Esophagus (tissue), 2 donors: ENCODE results near the gene UNC80. TPM values are rescaled to one million over a fixed set of nuclear protein-coding genes. Genes with fewer than 3 reads are reported as not detected.

Source experiments
- H3K27ac ChIP-seq, 2 donors: one replicate each; pipeline ENCODE4 v1.5.1; 2013; ENCODE audit warnings: low read depth in 2 of 2, mild to moderate bottlenecking in 2 of 2, inconsistent platforms in 1 of 2, low read length in 1 of 2, moderate library complexity in 1 of 2
- H3K27me3 ChIP-seq, 2 donors: one replicate each; pipeline ENCODE4 v1.6.1; 2013; ENCODE audit warnings: low read length in 2 of 2, control low read depth in 1 of 2, mild to moderate bottlenecking in 1 of 2; ENCODE audit not compliant: insufficient read depth in 2 of 2, control insufficient read depth in 1 of 2
- H3K36me3 ChIP-seq, 2 donors: one replicate each; pipeline ENCODE4 v1.6.1; 2013; ENCODE audit warnings: low read length in 1 of 2; ENCODE audit not compliant: control insufficient read depth in 2 of 2, insufficient read depth in 2 of 2
- H3K4me1 ChIP-seq, 2 donors: one replicate each; pipeline ENCODE4 v1.6.1; 2013; ENCODE audit warnings: low read length in 1 of 2; ENCODE audit not compliant: control insufficient read depth in 2 of 2, insufficient read depth in 2 of 2
- H3K4me3 ChIP-seq, 2 donors: one replicate each; pipeline ENCODE4 v1.5.1; 2013; ENCODE audit warnings: low read length in 2 of 2, mild to moderate bottlenecking in 2 of 2, low read depth in 1 of 2, moderate library complexity in 1 of 2
- H3K9me3 ChIP-seq, 2 donors: one replicate each; pipeline ENCODE4 v1.6.1; 2013; ENCODE audit warnings: mild to moderate bottlenecking in 2 of 2, low read depth in 1 of 2, low read length in 1 of 2, moderate library complexity in 1 of 2; ENCODE audit not compliant: control insufficient read depth in 2 of 2, insufficient read depth in 1 of 2
- WGBS, 2 donors: extraction: QIAGEN DNeasy Blood & Tissue Kit; methylation state at CpG; one replicate each; pipeline ENCODE4 v1.1.7; 2013; 5-methylcytosine and 5-hydroxymethylcytosine counted together
- polyA plus RNA-seq, 2 donors: library from polyadenylated mRNA; stranded (reverse); fragments of 200-250 nt; gene quantifications; one replicate each; pipeline ENCODE4 v1.2.3, GENCODE V29; 2013
- donor health status: healthy with polysubstance abuse.
- donor health status: Bipolar disorder and iron deficiency.

The UNC80 gene
- polyA plus RNA-seq, 2 donors, result under 0.01 to 0.02 TPM

DNA sequence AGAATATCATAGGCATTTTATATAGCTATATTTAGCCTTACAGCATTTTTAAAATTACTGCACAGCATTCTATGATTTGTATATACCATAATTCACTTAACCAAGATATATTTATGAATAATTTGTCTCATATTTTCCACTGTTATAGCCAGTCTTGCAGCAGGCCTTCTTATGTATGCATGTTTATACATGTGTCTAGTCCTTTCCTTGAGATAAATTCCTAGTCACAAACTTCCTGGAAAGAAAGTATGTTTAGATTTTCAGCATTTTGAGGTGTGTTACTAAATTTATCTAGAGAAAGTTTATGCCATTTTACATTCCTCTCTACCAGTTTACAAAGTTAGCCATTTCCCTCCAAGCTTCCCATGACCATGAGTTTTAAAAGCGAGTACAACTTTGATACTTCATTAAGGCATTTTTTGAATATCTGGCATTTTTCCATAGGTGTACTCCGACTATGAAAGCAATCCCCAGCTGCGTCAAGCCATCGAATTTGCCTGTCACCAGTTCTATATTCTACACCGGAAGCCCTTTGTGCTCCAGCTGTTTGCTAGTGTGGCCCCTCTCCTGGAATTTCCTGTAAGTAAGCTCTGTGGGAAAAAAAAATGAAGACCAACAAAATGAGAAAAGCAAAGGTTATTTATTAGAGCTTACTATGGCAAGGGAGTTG, 171.4 kb downstream of the UNC80 start:
- Histone ChIP-seq H3K27ac (no peak overlapping the region), H3K27me3 (no peaks in the 10 kb centered on the region), H3K4me1 (no peaks in the 10 kb centered on the region), H3K36me3 (no peaks in the 10 kb centered on the region), H3K4me3 (no peak overlapping the region), H3K9me3 (no peaks in the 10 kb centered on the region)
- WGBS, 2 donors, result 28 to 31% methylated on average over 5 of the region's 5 CpGs

DNA sequence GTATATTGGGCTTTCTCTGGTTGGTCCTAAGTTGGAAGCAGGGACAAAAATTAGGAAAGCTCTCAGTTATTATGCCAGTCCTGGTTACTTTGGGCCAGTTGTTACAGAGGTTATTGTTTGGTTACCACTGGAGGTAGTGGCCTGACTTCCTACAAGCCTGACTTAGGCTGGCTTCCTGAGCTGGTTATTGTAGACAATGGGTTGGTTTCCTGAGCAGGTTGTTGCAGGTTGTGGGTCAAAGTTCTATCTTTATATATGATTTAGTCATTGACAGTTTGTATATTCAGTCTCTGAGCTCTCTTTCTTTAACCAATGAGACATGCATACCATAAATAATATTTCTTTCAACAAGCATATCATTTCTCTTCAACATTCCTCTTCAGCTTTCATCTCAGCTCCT, 172.1 kb downstream of the UNC80 start:
- H3K4me3 ChIP-seq, result no peak overlapping the region
- H3K9me3 ChIP-seq, result no peaks in the 10 kb centered on the region
- no peaks in the 10 kb centered on the region for H3K27me3 ChIP-seq
- H3K4me1 ChIP-seq, result no peaks in the 10 kb centered on the region
- no peaks in the 10 kb centered on the region for H3K36me3 ChIP-seq
- no peak overlapping the region for H3K27ac ChIP-seq

DNA sequence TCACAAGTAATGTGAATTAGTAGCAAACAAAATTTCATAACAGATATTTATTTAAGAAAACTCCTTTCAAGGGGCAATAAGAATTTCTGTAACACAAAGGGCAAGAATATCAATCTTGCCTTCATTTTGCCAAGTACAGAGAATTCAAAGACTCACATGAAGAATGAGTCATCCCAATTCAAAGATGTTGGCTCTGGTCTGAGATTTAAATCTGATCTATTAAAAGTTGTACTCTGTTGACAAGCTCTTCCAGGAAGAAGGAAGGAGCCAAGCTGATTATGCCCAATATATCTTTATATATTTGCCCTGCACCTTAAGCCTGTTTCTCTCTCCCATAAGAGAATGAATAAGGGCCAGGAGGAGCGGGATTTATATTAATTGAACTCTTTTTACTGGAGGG, 174.9 kb downstream of the UNC80 start:
- 48 to 50% methylated on average over 1 of the region's 1 CpG for WGBS, 2 donors
- H3K9me3 ChIP-seq, result no peaks in the 10 kb centered on the region
- no peak overlapping the region for H3K27ac ChIP-seq
- no peak overlapping the region for H3K4me3 ChIP-seq
- no peaks in the 10 kb centered on the region for H3K36me3 ChIP-seq
- no peaks in the 10 kb centered on the region for H3K27me3 ChIP-seq
- no peaks in the 10 kb centered on the region for H3K4me1 ChIP-seq

DNA sequence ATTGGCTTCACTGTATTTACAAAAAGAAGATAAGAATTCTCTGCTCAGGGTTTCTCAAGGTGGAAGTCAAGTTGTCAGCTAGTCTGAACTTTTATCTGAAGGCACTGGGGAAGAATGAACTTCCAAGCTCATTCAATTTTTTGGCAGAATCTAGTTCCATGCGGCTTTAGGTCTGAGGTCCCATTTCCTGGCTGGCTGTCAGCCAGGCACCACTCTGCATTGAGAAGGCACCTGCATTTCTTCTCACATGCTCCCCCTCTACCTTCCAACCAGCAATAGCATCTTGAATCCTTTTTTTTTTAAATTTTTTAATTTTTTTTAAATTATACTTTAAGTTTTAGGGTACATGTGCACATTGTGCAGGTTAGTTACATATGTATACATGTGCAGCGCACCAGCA, 184.6 kb downstream of the UNC80 start:
- no peak overlapping the region for H3K27ac ChIP-seq
- no peaks in the 10 kb centered on the region for H3K27me3 ChIP-seq
- no peaks in the 10 kb centered on the region for H3K4me1 ChIP-seq
- no peaks in the 10 kb centered on the region for H3K36me3 ChIP-seq
- no peaks in the 10 kb centered on the region for H3K9me3 ChIP-seq
- WGBS, 2 donors, result 66 to 68% methylated on average over 2 of the region's 2 CpGs
- no peak overlapping the region for H3K4me3 ChIP-seq

DNA sequence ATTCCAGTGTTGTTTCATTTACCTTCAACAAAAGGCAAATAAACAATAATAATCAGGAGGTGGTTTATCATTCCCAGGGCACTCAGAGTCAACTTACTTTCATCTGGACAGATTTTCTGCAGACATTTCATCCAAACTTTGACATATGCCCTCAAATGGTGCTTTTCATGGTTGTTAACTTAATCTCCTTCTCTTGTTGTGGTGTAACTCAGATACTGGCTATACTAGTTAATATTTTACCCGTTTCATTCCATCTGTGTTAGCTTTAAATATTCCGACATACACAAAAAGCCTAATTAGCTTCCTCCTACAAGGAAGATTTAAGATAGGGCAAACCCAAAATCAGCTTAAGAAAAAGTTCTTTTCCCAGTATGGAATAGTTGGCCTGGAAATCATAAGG, 186.4 kb downstream of the UNC80 start:
- H3K9me3 ChIP-seq, result no peaks in the 10 kb centered on the region
- no peaks in the 10 kb centered on the region for H3K4me1 ChIP-seq
- WGBS, 2 donors, result 69 to 84% methylated on average over 2 of the region's 2 CpGs
- H3K4me3 ChIP-seq, result no peak overlapping the region
- H3K27ac ChIP-seq, result no peak overlapping the region
- H3K36me3 ChIP-seq, result no peaks in the 10 kb centered on the region
- no peaks in the 10 kb centered on the region for H3K27me3 ChIP-seq

DNA sequence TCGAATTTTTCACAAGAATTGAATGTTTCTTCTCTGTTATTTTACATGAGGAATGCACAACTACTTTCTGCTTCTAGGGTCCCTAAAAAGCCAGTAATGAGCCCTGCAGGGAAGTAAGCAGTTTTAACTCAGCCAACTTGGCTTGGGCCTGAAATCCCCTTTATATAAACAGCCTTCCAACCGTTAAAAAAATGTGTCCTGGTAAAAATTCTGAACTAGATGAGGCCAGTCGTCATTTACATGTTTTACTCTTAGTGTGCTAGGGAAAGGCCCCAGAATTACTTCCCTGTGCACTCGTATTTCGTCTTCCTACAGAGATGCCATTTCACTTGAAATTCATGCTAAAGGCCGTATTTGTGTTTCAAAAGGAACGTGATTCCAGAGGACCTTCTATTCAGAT, 188.4 kb downstream of the UNC80 start:
- 52 to 60% methylated on average over 7 of the region's 7 CpGs for WGBS, 2 donors
- Histone ChIP-seq H3K4me1 (no peaks in the 10 kb centered on the region), H3K4me3 (no peak overlapping the region), H3K9me3 (no peaks in the 10 kb centered on the region), H3K27me3 (no peaks in the 10 kb centered on the region), H3K27ac (no peak overlapping the region), H3K36me3 (no peaks in the 10 kb centered on the region)

DNA sequence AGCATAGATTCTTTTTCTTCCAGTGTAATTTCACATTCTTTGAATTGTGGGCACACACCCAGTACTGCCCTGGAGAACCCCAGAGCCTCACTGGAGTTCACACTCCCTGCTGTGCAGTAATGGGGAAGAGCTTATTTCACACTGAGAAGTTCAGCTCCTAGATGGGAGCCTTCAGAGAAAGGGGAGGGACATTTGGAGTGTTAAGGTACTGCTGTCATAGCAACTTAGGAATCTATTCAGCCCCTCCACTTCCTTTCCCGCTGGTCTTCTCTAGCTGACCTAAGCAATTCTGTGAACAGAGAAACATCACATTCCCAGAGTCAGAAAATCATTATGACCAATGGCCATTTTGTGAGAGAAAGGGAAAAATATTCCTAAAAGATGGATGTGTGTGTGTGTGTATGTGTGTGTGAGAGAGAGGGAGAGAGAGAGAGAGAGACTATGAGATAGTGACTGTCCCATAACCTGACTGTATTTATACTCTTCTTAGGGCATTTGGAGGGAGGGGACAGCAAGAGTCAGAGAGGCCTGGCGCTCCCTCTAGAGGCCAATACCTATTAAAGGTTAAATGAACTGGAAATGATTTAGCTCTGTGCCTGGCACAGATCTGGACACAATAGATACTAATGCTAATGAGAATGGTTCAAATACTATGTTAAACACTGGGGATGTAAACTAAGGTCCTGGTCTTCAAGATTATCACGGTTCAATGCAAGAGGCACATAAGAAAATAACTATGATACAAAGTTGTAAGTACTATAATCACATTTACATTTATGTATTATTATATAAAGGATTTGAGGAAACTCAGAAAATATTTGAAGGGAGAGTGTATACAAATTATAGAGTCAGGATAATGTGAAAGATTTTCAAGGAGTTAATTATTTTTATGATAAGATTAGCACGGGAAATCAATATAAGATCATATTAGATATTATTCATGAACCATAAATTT, 189.3 kb downstream of the UNC80 start:
- H3K4me1 ChIP-seq, result no peaks in the 10 kb centered on the region
- WGBS, 2 donors, result 26 to 42% methylated on average over 4 of the region's 4 CpGs
- no peak overlapping the region for H3K27ac ChIP-seq
- H3K36me3 ChIP-seq, result no peaks in the 10 kb centered on the region
- no peak overlapping the region for H3K4me3 ChIP-seq
- no peaks in the 10 kb centered on the region for H3K9me3 ChIP-seq
- no peaks in the 10 kb centered on the region for H3K27me3 ChIP-seq

DNA sequence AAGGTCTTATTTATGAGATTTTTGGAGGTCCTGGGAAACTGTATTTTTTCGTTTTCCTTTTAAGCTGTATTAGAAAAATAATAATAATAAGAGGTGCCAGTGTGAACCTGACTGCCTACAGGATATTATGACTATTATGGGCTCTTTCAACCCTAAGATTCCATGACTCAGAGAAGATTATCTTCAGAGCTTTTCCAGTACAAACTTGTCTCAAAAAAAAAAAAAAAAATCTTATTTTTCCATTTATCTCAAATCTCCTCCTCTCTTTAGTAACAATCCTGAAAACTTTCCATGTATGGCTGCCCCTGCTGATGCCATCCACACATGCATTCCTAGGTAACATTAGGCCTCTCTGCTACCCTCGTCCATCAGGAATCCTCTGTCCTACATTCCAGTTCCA, 194.1 kb downstream of the UNC80 start:
- H3K4me1 ChIP-seq, result no peaks in the 10 kb centered on the region
- WGBS, 2 donors, result 47 to 60% methylated on average over 2 of the region's 2 CpGs

DNA sequence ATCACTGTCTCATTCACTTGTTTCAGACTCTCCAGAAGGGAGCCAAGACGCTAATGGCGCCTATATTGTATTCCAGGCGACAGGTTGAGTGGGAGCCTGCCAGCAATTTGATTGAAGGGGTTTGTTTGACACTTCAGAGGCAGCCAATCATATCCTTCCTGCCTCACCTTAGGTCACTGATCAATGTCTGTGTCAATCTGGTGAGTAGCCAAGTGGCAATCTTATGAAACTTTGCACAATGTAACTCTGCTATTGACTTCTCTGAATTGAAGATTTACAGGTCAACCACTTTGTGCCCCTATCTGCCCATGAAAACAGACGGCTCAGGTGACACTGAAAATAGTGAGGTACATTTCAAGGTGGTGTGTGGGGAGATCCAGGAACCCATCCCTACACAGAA, 198.1 kb downstream of the UNC80 start:
- Histone ChIP-seq H3K27ac (no peak overlapping the region), H3K4me1 (no peaks in the 10 kb centered on the region), H3K4me3 (no peak overlapping the region), H3K36me3 (no peaks in the 10 kb centered on the region), H3K9me3 (no peaks in the 10 kb centered on the region), H3K27me3 (peaks cover 0 to 3% of the 10 kb centered on the region in 2 donors)
- WGBS, 2 donors, result 87 to 89% methylated on average over 4 of the region's 4 CpGs

More for the DNA sequence above, 194.1 kb downstream of the UNC80 start:
- H3K36me3 ChIP-seq, result no peaks in the 10 kb centered on the region
- H3K9me3 ChIP-seq, result no peaks in the 10 kb centered on the region
- H3K27me3 ChIP-seq, result peaks cover 0 to 3% of the 10 kb centered on the region in 2 donors
- H3K4me3 ChIP-seq, result no peak overlapping the region
- H3K27ac ChIP-seq, result no peak overlapping the region
